Activated CD8-positive, alpha-beta T cell treated with anti-CD3 and anti-CD28 coated beads for 36 hours (primary cell): ENCODE results near the gene AQP9. TPM values are rescaled to one million over a fixed set of nuclear protein-coding genes. Genes with fewer than 3 reads are reported as not detected.
A peak's percentile ranks its signal among the peaks of the same experiment; 100 is the strongest.
"Not testable (repeated sequence)": the region's sequence is repeated elsewhere in the genome, so short reads cannot be mapped to it uniquely, and the experiment has no call there.

Experiments used
- ATAC-seq: fragments of 200-7000 bp; cut with Tn5 transposase; one replicate; pipeline ENCODE4 v1.10.0; 2021; ENCODE audit warnings: mild to moderate bottlenecking, moderate library complexity
- CTCF ChIA-PET: fragments of 350-600 bp; sonication (Branson Sonifier 250); formaldehyde crosslinking; loops from one replicate; lab custom pipeline; 2021; ENCODE audit warnings: antibody characterized with exemption; lab: Charles Lee
- POLR2A ChIA-PET: fragments of 350-600 bp; sonication (Branson Sonifier 250); formaldehyde crosslinking; loops from one replicate; lab custom pipeline; 2021; ENCODE audit warnings: antibody characterized with exemption; lab: Charles Lee
- DNase-seq: peaks from one replicate; pipeline ENCODE4 v3.0.0-alpha.2; 2020
- H3K27ac Mint-ChIP-seq: one replicate; pipeline ENCODE4 v1.8.0; 2021; ENCODE audit warnings: mild to moderate bottlenecking, mixed read lengths
- H3K27me3 Mint-ChIP-seq: one replicate; pipeline ENCODE4 v1.8.0; 2021; ENCODE audit warnings: mixed read lengths
- H3K36me3 Mint-ChIP-seq: one replicate; pipeline ENCODE4 v1.8.0; 2021; ENCODE audit warnings: low read depth, mixed read lengths
- H3K4me1 Mint-ChIP-seq: one replicate; pipeline ENCODE4 v1.8.0; 2021; ENCODE audit warnings: low read depth, mixed read lengths
- H3K4me3 Mint-ChIP-seq: one replicate; pipeline ENCODE4 v1.8.0; 2021; ENCODE audit warnings: mild to moderate bottlenecking, moderate library complexity, mixed read lengths
- H3K9me3 Mint-ChIP-seq: one replicate; pipeline ENCODE4 v1.8.0; 2021; ENCODE audit warnings: mixed read lengths
- CTCF ChIP-seq: fragments of 200-600 bp; IDR thresholded peaks from one replicate; pipeline ENCODE4 v1.8.0; 2022; ENCODE audit warnings: antibody characterized with exemption, mild to moderate bottlenecking
- intact Hi-C: fragments of 100-400 bp; cut with micrococcal nuclease; formaldehyde crosslinking; loops from one replicate; pipeline ENCODE4 v1.10.0; 2022
- total RNA-seq, 2 experiments: library from RNA; stranded (reverse); gene quantifications; one replicate each; pipeline ENCODE4 v1.2.3, GENCODE V29; 2021

AQP9 gene
- total RNA-seq, 2 experiments from 2014 or later = not detected

DNA sequence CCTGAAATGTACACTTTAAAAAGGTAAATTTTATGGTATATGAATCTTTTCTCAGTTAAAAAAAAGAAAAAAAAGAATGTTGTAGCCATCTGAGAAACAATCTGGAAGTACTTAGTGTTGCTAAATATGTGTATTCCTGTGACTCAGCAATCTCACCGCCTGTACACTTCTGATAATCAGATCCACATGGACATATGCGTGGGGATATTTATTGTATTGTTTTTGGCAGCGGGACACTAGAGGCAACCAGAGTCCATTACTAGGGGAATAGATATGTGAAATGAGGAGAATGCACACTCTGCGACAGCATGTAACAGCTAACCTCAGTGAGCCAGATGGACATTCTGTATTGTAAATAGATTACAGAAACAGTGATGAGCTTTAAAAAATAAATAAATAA is 65.4 kb downstream of the AQP9 start:
- Mint-ChIP-seq H3K27me3 (no peaks in the 10 kb centered on the region), H3K4me1 (no peaks in the 10 kb centered on the region), H3K27ac (no peak overlapping the region), H3K4me3 (no peak overlapping the region), H3K36me3 (no peaks in the 10 kb centered on the region), H3K9me3 (no peaks in the 10 kb centered on the region)
- no peak for ATAC-seq
- ChIA-PET CTCF (no interaction called here), POLR2A (no interaction called here)
- intact Hi-C loops = no loop called here
- no peak for DNase-seq
- TF ChIP-seq CTCF = no peak

DNA sequence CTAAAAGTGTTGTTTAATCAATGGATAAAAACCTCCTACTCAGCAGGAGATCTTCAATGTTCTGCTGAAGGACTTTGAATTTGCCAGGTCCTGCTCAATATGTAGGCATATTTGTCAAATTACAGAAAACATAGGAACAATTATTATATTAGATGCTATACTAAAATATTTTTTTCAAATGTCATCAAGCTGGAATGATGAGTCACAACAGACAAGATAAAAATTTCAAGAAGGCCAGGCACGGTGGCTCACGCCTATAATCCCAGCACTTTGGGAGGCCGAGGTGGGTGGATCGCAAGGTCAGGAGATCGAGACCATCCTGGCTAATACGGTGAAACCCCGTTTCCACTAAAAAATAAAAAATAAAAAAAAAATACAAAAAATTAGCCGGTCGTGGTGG is 68.0 kb downstream of the AQP9 start:
- POLR2A ChIA-PET = no interaction called here
- peaks cover 2% of the 10 kb centered on the region for H3K27me3 Mint-ChIP-seq
- no peaks in the 10 kb centered on the region for H3K36me3 Mint-ChIP-seq
- no peak for DNase-seq
- no peak overlapping the region for H3K27ac Mint-ChIP-seq
- TF ChIP-seq CTCF = no peak
- no peak for ATAC-seq
- H3K4me1 Mint-ChIP-seq = no peaks in the 10 kb centered on the region
- intact Hi-C loops = no loop called here
- H3K4me3 Mint-ChIP-seq = no peak overlapping the region
- H3K9me3 Mint-ChIP-seq = no peaks in the 10 kb centered on the region
- CTCF ChIA-PET = no interaction called here

DNA sequence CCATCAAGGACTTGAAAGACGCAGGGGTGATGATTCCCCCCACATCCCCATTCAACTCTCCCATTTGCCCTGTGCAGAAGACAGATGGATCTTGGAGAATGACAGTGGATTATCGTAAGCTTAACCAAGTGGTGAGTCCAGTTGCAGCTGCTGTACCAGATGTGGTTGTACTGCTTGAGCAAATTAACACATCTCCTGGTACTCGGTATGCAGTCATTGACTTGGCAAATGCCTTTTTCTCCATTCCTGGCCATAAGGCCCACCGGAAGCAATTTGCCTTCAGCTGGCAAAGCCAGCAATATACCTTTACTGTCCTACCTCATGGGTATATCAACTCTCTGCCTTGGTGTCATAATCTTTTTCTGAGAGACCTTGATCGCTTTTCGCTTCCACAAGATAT is 70.0 kb downstream of the AQP9 start:
- POLR2A ChIA-PET, H3K27me3 Mint-ChIP-seq, H3K36me3 Mint-ChIP-seq, H3K4me1 Mint-ChIP-seq, ATAC-seq, H3K9me3 Mint-ChIP-seq, H3K27ac Mint-ChIP-seq, intact Hi-C loops, CTCF ChIA-PET, H3K4me3 Mint-ChIP-seq, DNase-seq: not testable (repeated sequence)

DNA sequence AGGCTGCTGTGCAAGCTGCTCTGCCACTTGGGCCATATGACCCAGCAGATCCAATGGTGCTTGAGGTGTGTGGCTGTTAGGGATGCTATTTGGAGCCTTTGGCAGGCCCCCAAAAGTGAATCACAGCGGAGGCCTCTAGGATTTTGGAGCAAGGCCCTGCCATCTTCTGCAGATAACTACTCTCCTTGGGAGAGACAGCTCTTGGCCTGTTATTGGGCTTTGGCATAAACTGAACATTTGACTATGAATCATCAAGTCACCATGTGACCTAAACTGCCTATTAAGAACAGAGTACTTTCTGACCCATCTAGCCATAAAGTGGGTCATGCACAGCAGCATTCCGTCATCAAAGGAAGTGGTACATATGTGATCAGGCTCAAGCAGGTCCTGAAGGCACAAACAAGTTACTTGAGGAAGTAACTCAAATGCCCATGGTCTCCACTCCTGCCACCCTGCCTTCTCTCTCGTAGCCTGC is 70.9 kb downstream of the AQP9 start:
- peak; percentile 24 for ATAC-seq
- POLR2A ChIA-PET, intact Hi-C loops, H3K4me3 Mint-ChIP-seq, H3K36me3 Mint-ChIP-seq, CTCF ChIA-PET, H3K27me3 Mint-ChIP-seq, H3K27ac Mint-ChIP-seq, H3K9me3 Mint-ChIP-seq, H3K4me1 Mint-ChIP-seq: not testable (repeated sequence)
- peak; percentile 13 for DNase-seq

DNA sequence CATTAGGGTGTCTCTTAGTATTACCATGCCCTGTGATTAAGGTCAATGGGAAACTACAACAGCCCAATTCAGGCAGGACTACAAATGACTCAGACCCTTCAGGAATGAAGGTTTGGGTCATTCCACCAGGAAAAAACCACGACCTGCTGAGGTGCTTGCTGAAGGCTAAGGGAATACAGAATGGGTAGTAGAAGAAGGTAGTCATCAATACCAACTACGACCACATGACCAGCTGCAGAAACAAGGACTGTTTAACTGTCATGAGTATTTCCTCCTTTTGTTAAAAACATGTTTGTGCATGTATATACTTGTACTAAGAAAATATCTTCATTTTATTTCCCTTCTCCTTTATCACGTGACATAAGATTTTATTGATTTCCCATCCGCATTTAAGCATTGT is 71.8 kb downstream of the AQP9 start:
- H3K4me3 Mint-ChIP-seq, intact Hi-C loops, CTCF ChIA-PET, POLR2A ChIA-PET, H3K36me3 Mint-ChIP-seq, H3K27ac Mint-ChIP-seq, H3K9me3 Mint-ChIP-seq, H3K4me1 Mint-ChIP-seq, DNase-seq, ATAC-seq, H3K27me3 Mint-ChIP-seq: not testable (repeated sequence)

DNA sequence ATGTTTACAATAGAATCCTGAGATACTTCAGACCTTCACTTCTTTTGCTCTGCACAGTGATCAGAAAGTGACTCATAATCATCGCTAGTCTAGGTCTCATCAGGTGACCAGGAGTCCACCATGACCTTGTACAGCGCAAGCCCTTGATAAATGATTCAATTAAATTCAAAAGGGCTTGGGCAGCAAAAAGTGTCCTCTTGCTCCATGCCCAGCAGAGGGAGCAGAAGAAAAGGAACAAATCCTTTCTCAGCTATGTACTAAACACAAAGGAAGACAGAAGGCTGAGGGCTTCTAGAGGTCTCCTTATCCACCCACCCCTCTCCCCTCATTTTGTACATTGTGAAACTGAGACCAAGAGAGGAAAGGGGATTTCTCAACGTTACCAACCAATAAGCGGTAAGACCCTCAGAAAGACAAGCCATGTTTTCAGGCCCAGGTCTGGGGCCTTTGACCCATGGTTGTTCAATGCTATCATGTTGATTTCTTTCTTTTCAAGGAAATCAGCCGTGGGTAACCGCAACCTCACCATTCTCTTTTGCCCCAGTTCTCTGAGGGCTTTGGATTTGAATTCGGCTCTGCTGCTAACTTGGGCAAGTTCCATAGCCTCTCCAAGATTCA is 74.8 kb downstream of the AQP9 start:
- DNase-seq (no peak), ATAC-seq (no peak)
- intact Hi-C loops = no loop called here
- TF ChIP-seq CTCF = no peak
- Mint-ChIP-seq H3K27ac (no peak overlapping the region), H3K4me1 (no peaks in the 10 kb centered on the region), H3K27me3 (peaks cover 3% of the 10 kb centered on the region), H3K36me3 (no peaks in the 10 kb centered on the region), H3K9me3 (no peaks in the 10 kb centered on the region), H3K4me3 (no peak overlapping the region)
- CTCF ChIA-PET = interaction anchor here (0.9 to 1.5 kb wide), 3 partner anchors 15 to 21 kb away, joined by 3 to 5 read pairs (median 4); no protein-coding TSS in a partner anchor
- POLR2A ChIA-PET = no interaction called here
